Liver (tissue), 3 donors: ENCODE data around the gene FYTTD1.

Experiments
- EGR1 ChIP-seq, 2 donors: IDR thresholded peaks; 2 replicates each; pipeline ENCODE4 v1.6.1; 2016 to 2018; ENCODE audit warnings: antibody characterized with exemption in 2 of 2, low read depth in 2 of 2
- FOXA1 ChIP-seq: IDR thresholded peaks from 2 replicates; pipeline ENCODE4 v1.6.1; 2016; ENCODE audit warnings: antibody characterized with exemption
- FOXA2 ChIP-seq: IDR thresholded peaks from 2 replicates; pipeline ENCODE4 v1.6.1; 2016; ENCODE audit warnings: antibody characterized with exemption
- GABPA ChIP-seq, 2 donors: IDR thresholded peaks in 1 of 2; conservative IDR thresholded peaks in 1 of 2; 2 replicates each; pipeline ENCODE4 v1.6.1; 2016; ENCODE audit warnings: antibody characterized with exemption in 2 of 2, mild to moderate bottlenecking in 1 of 2, moderate library complexity in 1 of 2
- HNF4G ChIP-seq: IDR thresholded peaks from 2 replicates; pipeline ENCODE4 v1.6.1; 2016; ENCODE audit warnings: antibody characterized with exemption
- JUND ChIP-seq, 2 donors: IDR thresholded peaks; 2 replicates each; pipeline ENCODE4 v1.6.1; 2016; ENCODE audit warnings: antibody characterized with exemption in 2 of 2
- RAD21 ChIP-seq, 2 donors: IDR thresholded peaks; 2 replicates each; pipeline ENCODE4 v1.6.1; 2016; ENCODE audit warnings: antibody characterized with exemption in 2 of 2, mild to moderate bottlenecking in 2 of 2
- SP1 ChIP-seq: IDR thresholded peaks from 2 replicates; pipeline ENCODE4 v1.6.1; 2018; ENCODE audit warnings: antibody characterized with exemption, mild to moderate bottlenecking
- TAF1 ChIP-seq: conservative IDR thresholded peaks from 2 replicates; pipeline ENCODE4 v1.6.1; 2016; ENCODE audit warnings: antibody characterized with exemption, mild to moderate bottlenecking
- YY1 ChIP-seq: IDR thresholded peaks from 2 replicates; pipeline ENCODE4 v1.6.1; 2016; ENCODE audit warnings: antibody characterized with exemption, mild to moderate bottlenecking
- TF ChIP-seq, protein P1 (sequence below): fragments of 150-350 bp; IDR thresholded peaks from 2 replicates; pipeline ENCODE4 v1.5.1; 2017; ENCODE audit warnings: improper control_type of control experiment, low read depth, low read length; ENCODE audit not compliant: missing input control
- TF ChIP-seq, protein P2 (sequence below): IDR thresholded peaks from 2 replicates; pipeline ENCODE4 v1.6.1; 2016; ENCODE audit warnings: antibody characterized with exemption, mild to moderate bottlenecking
- TF ChIP-seq, protein P3 (sequence below): IDR thresholded peaks from 2 replicates; pipeline ENCODE4 v1.6.1; 2016; ENCODE audit warnings: antibody characterized with exemption
- TF ChIP-seq, protein P4 (sequence below): IDR thresholded peaks from 2 replicates; pipeline ENCODE4 v1.6.1; 2016; ENCODE audit warnings: antibody characterized with exemption
- donor health status: healthy.
- donor health status: healthy.

DNA sequence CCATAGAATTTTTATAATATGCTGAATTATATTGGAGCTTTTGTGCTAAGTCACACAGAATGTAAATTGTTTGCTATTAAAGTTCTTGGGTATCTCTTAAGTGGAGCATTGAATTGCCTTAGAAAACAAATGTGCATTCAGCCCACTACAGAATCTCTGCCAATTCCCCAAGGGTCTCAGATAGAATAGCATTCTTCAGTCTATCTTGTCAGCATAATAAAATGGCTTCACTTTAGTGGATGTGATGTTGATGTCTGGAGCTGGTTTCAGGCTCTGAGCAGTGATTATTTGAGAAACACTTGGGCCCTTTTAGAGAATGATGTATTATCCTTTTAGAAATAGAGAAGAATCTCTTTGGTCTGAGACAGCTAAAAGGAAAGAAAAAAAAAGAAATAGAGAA, 86.6 kb downstream of the FYTTD1 start:
- TF ChIP-seq, protein P1, sequence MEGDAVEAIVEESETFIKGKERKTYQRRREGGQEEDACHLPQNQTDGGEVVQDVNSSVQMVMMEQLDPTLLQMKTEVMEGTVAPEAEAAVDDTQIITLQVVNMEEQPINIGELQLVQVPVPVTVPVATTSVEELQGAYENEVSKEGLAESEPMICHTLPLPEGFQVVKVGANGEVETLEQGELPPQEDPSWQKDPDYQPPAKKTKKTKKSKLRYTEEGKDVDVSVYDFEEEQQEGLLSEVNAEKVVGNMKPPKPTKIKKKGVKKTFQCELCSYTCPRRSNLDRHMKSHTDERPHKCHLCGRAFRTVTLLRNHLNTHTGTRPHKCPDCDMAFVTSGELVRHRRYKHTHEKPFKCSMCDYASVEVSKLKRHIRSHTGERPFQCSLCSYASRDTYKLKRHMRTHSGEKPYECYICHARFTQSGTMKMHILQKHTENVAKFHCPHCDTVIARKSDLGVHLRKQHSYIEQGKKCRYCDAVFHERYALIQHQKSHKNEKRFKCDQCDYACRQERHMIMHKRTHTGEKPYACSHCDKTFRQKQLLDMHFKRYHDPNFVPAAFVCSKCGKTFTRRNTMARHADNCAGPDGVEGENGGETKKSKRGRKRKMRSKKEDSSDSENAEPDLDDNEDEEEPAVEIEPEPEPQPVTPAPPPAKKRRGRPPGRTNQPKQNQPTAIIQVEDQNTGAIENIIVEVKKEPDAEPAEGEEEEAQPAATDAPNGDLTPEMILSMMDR: no peak
- TF ChIP-seq, protein P2, sequence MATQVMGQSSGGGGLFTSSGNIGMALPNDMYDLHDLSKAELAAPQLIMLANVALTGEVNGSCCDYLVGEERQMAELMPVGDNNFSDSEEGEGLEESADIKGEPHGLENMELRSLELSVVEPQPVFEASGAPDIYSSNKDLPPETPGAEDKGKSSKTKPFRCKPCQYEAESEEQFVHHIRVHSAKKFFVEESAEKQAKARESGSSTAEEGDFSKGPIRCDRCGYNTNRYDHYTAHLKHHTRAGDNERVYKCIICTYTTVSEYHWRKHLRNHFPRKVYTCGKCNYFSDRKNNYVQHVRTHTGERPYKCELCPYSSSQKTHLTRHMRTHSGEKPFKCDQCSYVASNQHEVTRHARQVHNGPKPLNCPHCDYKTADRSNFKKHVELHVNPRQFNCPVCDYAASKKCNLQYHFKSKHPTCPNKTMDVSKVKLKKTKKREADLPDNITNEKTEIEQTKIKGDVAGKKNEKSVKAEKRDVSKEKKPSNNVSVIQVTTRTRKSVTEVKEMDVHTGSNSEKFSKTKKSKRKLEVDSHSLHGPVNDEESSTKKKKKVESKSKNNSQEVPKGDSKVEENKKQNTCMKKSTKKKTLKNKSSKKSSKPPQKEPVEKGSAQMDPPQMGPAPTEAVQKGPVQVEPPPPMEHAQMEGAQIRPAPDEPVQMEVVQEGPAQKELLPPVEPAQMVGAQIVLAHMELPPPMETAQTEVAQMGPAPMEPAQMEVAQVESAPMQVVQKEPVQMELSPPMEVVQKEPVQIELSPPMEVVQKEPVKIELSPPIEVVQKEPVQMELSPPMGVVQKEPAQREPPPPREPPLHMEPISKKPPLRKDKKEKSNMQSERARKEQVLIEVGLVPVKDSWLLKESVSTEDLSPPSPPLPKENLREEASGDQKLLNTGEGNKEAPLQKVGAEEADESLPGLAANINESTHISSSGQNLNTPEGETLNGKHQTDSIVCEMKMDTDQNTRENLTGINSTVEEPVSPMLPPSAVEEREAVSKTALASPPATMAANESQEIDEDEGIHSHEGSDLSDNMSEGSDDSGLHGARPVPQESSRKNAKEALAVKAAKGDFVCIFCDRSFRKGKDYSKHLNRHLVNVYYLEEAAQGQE: no peak
- no peak for TF ChIP-seq RAD21 (IDR thresholded peaks at IDR 0.05)
- TF ChIP-seq HNF4G: no peak
- TF ChIP-seq GABPA (IDR thresholded peaks at IDR 0.05 in 1 of 2, conservative IDR thresholded peaks at IDR 0.05 in 1 of 2): no peak
- TF ChIP-seq SP1: no peak
- no peak for TF ChIP-seq JUND (IDR thresholded peaks at IDR 0.05)
- no peak for TF ChIP-seq FOXA2
- TF ChIP-seq, protein P3, sequence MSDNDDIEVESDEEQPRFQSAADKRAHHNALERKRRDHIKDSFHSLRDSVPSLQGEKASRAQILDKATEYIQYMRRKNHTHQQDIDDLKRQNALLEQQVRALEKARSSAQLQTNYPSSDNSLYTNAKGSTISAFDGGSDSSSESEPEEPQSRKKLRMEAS: no peak
- no peak for TF ChIP-seq YY1
- TF ChIP-seq, protein P4, sequence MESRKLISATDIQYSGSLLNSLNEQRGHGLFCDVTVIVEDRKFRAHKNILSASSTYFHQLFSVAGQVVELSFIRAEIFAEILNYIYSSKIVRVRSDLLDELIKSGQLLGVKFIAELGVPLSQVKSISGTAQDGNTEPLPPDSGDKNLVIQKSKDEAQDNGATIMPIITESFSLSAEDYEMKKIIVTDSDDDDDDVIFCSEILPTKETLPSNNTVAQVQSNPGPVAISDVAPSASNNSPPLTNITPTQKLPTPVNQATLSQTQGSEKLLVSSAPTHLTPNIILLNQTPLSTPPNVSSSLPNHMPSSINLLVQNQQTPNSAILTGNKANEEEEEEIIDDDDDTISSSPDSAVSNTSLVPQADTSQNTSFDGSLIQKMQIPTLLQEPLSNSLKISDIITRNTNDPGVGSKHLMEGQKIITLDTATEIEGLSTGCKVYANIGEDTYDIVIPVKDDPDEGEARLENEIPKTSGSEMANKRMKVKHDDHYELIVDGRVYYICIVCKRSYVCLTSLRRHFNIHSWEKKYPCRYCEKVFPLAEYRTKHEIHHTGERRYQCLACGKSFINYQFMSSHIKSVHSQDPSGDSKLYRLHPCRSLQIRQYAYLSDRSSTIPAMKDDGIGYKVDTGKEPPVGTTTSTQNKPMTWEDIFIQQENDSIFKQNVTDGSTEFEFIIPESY: no peak
- no peak for TF ChIP-seq EGR1 (IDR thresholded peaks at IDR 0.05; ENCODE audit: low read depth in 2 of 2)
- no peak for TF ChIP-seq TAF1
- no peak for TF ChIP-seq FOXA1
